ENCODE measurements around the gene PTPRT.
"Not testable (repeated sequence)": the region's sequence is repeated elsewhere in the genome, so short reads cannot be mapped to it uniquely, and the experiment has no call there.

The PTPRT gene

DNA sequence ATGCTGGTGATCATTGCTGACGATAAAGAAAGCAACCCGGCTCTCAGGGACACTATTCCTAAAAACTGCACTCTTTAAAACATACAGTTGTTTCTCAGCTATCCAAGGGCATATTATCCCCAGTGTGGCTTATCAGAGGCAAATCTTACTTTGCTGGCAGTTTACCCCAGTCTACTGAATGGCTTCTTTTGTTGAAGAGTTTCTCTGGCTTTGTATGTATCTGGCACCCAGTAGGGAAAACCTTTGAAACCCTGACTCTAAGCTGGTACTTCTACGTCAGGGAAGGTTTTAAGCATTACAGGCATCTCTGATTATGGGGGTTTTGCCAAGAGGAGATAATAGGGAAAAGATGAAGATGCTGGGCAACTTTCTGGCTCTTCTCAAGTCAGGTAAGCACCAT, 933.9 kb downstream of the PTPRT start:
- no peak for DNase-seq

- DNase-seq = no peak
Observed at GRCh38 chr20:42254673-42255072, 935.0 kb downstream of the PTPRT start.

DNA sequence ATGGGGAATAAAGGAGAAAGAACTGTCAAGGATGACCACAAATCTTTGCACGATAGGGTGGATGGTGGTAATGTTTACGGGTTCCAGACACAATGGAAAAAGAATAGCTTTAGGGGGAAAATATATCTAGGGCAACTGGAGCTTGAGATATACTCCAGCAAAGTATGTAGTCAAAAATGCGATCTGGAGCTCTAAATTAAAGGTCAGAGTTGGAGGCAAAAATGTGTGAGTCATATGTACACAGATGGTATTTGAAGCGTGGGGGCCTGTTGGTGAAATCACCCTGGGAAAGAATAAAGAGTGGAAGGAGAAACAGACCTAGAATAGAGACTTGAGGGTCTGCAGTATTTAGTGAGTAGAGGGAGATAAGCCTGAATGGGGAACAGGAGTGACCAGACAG, 937.6 kb downstream of the PTPRT start:
- no peak for DNase-seq

- DNase-seq = no peak
Observed at GRCh38 chr20:42218621-42219374, 970.9 kb downstream of the PTPRT start.

GRCh38 chr20:42214074-42214473, 975.6 kb downstream of the PTPRT start:
- DNase-seq = no peak

GRCh38 chr20:42212391-42212790, 977.3 kb downstream of the PTPRT start:
- DNase-seq = no peak

- not testable (repeated sequence) for DNase-seq
Observed at GRCh38 chr20:42206557-42206956, 983.1 kb downstream of the PTPRT start.

GRCh38 chr20:42204109-42204660, 985.5 kb downstream of the PTPRT start:
- DNase-seq = no peak

- DNase-seq = no peak
Observed at GRCh38 chr20:42197599-42197998, 992.1 kb downstream of the PTPRT start.

DNA sequence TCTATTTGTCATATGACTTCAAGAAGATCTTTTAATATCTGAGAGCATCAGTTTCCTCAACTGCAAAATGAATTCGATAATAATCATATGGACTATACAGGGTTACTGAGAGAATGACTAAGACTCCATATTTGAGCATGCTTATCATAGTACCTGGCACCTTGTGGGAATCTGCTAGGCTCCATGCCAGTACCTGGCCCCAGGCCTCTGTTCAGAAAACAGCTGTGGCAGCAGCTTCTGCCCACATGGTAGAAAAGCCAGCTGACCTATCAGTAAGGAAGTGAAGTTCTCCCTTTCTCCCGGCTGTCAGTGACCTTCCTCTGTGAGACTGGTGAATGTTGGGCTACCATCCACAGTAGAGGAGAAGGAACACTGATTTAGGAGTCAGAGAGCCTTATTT, 996.6 kb downstream of the PTPRT start:
- DNase-seq = no peak

GRCh38 chr20:42192321-42192720, 997.4 kb downstream of the PTPRT start:
- no peak for DNase-seq

GRCh38 chr20:42191140-42191860, 998.4 kb downstream of the PTPRT start:
- no peak for DNase-seq

DNA sequence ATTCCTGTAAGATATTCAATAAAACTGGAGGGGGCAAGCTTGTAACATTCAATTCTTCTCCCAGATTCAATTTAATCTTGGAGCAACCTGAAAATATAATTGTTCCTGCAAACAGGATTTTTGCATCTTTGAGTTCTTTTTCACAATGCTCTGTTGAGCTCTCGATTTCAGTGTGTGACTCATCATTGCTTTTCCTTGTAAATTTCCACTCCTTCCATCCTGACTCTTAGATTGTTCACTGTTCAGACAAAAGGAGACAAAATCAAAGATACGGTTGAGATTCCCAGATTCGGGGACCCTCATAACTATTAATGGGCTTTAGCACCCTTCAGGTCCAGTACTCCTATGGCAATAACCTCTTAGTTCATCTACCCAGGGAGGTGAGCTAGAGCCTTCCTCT, 999.6 kb downstream of the PTPRT start:
- no peak for DNase-seq

DNA sequence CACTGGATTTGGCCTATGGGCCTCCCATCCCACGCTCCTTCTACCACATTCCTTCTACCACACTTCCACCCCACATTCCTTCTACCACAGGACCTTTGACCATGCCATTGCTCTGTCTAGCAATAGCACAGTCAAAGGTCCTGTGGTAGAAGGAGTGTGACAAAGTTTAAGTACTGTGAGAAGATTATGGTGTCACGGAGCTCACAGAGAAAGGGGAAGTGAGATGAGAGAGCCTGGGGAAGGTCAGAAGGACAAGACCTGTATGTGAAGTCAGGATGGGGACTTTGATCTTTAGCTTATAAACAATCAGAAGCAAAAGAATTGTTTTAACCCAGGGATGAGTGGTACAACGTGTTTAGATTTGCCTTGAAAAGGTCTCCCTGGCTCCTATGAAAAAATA, 1003.4 kb downstream of the PTPRT start:
- no peak for DNase-seq

- DNase-seq = no peak
Observed at GRCh38 chr20:42183147-42183546, 1006.6 kb downstream of the PTPRT start.

DNA sequence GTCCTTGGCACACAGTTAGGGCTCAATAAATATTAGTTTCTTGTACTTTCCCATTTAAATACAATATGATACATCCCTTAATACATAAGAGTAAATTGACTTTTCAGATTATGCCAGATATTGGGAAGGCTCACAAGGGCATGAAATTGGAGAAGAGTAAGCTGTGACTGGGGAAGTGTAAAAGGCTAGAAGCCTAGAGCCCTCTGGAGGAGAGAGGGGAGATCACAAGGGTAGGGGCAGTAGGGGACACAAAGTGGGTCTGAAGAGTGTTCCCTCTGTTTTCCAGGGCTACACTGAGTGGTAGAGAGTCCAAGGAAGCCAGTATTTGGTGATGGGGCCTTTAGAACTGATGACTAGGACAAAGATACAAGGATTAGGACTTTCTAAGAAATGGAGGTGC, 1008.6 kb downstream of the PTPRT start:
- no peak for DNase-seq

GRCh38 chr20:42179768-42180167, 1009.9 kb downstream of the PTPRT start:
- no peak for DNase-seq

- DNase-seq = no peak
Observed at GRCh38 chr20:42173440-42173839, 1016.3 kb downstream of the PTPRT start.

DNA sequence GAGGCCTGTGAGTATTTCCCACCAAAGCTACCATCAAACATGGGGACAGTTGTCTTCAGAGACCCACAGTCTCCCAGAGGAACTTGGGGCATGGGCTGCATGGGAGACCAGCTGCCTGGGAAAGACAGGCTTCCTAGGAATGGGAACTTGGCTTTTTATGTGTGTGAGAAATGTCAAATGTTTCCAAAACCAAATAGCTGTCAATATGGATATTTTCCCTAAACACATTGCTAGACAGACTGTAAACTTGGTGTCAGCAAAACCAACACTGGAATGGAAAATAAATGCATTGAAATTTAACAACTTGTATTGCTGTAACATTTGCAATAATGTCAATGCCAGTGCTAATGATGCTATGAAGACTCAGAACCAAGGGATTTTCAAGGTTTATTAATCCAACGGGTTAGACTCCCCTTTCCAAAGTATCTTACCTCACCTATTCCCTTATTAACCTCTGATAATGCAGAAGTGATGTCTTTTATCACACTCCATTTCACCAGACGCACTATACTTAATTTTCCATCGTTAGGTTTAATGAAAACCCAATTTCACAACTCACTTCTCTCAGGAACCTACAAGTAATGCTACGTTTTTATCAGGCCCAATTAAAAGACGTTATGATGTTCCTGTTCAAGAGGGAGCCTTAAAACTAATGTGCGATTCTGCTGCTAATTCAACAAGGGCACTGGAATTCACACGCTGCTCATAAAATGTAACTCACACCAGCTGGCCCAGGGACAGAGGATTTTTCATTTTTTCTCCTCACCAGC, 1025.4 kb downstream of the PTPRT start:
- DNase-seq = no peak

DNA sequence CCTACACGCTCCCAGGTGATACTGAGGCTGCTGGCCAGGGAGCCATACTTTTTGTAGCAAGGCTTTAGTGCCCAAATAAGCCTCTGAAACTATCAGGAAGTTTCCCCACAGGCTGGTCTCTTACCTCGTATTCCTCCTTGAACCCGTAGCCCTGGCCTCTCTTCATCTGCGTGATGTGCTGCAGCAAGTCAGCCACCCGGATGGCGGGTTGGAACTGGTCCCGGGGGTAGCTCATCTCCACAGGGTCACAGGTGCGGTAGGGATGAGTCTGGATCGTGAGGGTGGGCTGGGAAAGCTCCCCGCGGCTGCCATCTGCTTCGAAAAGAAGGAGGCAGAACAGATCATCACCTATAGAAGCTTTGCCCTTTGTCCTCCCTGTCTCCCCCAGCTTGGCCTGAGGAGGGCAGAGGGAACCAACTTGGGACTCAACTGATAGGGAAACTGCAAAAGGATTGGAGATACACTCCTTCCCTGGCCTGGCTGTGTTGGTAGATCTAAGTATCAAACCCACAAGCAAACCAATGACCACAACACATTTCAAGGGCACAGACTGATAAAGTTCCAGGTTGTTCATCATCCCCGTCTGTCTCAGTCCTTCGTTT, 1028.4 kb downstream of the PTPRT start:
- DNase-seq = no peak

DNA sequence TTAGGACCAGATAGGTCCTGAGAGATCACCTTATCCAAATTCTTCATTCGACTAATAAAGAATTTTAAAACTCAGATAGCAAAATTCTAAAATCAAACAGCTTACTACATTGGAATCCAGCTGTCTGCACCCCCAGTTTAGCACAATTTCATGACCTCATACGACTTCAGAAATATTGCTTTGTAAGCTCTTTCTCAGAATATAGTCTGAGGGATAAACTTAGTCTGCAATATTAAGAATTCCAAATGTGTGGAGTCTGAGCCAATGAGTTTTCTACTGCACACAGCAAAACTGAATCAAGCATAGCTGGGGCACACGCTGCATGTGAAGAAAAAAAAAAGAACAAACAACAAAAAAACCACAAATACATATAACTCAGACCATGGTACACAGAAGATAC, 1029.9 kb downstream of the PTPRT start:
- no peak for DNase-seq

- DNase-seq = no peak
Observed at GRCh38 chr20:42158272-42158671, 1031.4 kb downstream of the PTPRT start.

GRCh38 chr20:42155586-42155985, 1034.1 kb downstream of the PTPRT start:
- no peak for DNase-seq

Data from activated CD8-positive, alpha-beta memory T cell treated with anti-CD3 and anti-CD28 coated beads for 24 hours (primary cell).